ENCODE measurements around the gene FABP7.

The FABP7 gene

DNA sequence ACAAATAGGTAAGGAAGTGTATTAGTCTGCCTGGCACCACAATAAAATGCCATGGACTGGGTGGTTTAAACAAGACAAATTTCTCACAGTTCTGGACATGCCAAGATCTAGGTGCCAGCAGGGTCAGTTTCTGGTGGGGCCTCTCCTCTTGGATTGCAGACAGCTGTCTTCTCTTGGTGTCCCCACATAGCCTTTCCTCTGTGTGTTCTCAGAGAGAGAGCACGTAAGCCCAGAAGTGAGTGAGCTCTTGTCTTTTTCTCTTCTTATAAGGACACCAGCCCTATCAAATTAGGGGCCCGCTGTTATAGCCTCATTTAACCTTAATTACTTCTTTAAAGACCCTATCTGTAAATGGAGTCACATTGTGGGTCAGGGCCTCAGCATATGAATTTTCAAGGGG, 37.8 kb downstream of the FABP7 start:
- no peak for DNase-seq (ENCODE audit: low spot score)
- Histone ChIP-seq H3K4me3 (no peak overlapping the region), H3K27ac (no peak overlapping the region)
- TF ChIP-seq CTCF (IDR thresholded peaks at IDR 0.05): no peak

GRCh38 chr6:122817766-122818165, 38.2 kb downstream of the FABP7 start:
- Histone ChIP-seq H3K27ac (no peak overlapping the region), H3K4me3 (no peak overlapping the region)
- DNase-seq (ENCODE audit: low spot score): no peak
- TF ChIP-seq CTCF (IDR thresholded peaks at IDR 0.05): no peak

GRCh38 chr6:122818866-122819265, 39.4 kb downstream of the FABP7 start:
- no peak for TF ChIP-seq CTCF (IDR thresholded peaks at IDR 0.05)
- Histone ChIP-seq H3K27ac (no peak overlapping the region), H3K4me3 (no peak overlapping the region)
- DNase-seq (ENCODE audit: low spot score): no peak

DNA sequence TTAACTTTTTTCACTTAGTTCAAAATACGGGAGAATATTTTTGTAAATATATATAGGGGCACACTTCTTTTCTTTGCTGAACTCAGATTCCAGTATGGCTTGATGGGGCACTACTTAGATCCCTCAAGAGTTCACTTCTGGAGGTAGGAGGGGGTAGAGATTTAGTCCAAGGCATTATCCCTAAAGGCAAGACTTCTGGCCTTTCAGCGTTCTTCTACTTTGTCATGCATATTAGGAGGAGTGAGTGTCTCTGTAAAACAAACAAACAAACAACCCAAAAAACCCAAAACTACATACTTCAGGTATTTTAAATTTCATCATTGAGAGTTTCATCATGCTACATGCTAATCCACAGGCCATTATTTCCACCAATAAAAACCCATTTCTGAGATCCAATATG, 41.6 kb downstream of the FABP7 start:
- H3K4me3 ChIP-seq: no peak overlapping the region
- no peak for DNase-seq (ENCODE audit: low spot score)
- no peak for TF ChIP-seq CTCF (IDR thresholded peaks at IDR 0.05)
- no peak overlapping the region for H3K27ac ChIP-seq

DNA sequence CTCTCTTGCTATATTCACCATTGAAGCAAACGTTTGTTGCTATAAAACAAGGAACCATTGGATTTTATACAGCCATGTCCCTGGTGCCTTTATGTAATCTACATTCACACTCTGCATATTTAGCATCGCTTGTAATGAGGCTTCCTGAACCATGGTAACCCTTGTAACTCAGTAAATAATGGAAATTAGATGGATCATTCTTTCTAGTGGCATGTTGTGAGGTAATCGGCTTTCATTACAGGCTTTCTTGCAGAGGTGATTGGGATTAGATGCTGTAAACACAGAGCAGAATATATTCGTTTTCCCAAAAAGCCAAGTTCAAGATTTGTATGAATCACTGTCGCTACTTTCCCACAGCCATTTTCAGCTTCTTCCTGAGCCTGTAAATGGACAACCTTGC, 45.6 kb downstream of the FABP7 start:
- H3K4me3 ChIP-seq: no peak overlapping the region
- no peak for DNase-seq (ENCODE audit: low spot score)
- no peak for TF ChIP-seq CTCF (IDR thresholded peaks at IDR 0.05)
- H3K27ac ChIP-seq: no peak overlapping the region

DNA sequence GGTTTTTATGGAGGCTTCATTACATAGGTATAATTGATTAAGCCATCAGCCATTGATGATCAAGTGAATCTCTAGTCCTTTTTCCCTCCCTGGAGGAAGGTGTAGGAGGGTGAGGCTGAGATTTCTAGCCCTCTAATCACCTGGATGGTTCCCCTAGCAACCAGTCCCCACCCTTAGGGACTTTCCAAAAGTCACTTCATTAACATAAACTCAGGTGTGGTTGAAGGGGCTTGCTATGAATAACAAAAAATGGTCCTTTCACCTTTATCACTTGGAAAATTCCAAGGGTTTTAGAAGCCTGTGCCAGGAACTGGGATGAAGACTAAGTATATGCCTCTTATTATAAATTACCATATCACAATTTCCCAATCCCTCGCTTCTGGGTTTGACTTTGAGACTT, 49.9 kb downstream of the FABP7 start:
- no peak for TF ChIP-seq CTCF (IDR thresholded peaks at IDR 0.05)
- H3K4me3 ChIP-seq: no peak overlapping the region
- DNase-seq (ENCODE audit: low spot score): no peak
- H3K27ac ChIP-seq: no peak overlapping the region

GRCh38 chr6:122831511-122831910, 52.0 kb downstream of the FABP7 start:
- DNase-seq (ENCODE audit: low spot score): no peak
- no peak overlapping the region for H3K4me3 ChIP-seq
- no peak for TF ChIP-seq CTCF (IDR thresholded peaks at IDR 0.05)
- no peak overlapping the region for H3K27ac ChIP-seq
